GM19351 (cell line): Measurements from ENCODE around the gene PRAMEF4.
"Not testable (repeated sequence)": the region's sequence is repeated elsewhere in the genome, so short reads cannot be mapped to it uniquely, and the experiment has no call there.

Experiments used
- ATAC-seq: cut with Tn5 transposase; IDR thresholded peaks from one replicate; pipeline ENCODE4 v1.9.1; 2021; ENCODE audit warnings: mild to moderate bottlenecking, moderate library complexity; ENCODE audit not compliant: unreplicated experiment

Gene PRAMEF4

DNA sequence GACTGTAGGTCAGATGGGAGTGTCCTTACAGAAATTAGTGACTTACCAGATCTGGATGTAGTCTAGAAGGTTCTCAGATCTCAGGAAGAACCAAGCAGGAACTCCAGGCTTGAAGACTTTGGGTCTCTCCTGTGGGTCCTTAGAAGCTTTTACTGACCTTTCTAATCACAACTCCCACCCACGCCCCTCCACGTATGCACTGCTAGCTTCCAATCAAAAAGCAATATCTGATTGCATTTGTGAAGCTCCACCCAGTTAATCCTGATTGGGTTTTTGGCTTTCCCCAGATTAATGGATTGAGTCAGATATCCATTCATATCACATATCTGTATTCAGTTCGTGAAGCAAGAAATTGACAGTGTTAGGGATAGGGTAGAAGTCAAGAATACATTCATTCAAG, at the start of gene PRAMEF4:
Gene PRAMEF4 (minus strand): TSS at position 101 of the 400 bp plus-strand sequence. CDS start 2,807 bp downstream, outside the sequence.
- ATAC-seq = not testable (repeated sequence)

DNA sequence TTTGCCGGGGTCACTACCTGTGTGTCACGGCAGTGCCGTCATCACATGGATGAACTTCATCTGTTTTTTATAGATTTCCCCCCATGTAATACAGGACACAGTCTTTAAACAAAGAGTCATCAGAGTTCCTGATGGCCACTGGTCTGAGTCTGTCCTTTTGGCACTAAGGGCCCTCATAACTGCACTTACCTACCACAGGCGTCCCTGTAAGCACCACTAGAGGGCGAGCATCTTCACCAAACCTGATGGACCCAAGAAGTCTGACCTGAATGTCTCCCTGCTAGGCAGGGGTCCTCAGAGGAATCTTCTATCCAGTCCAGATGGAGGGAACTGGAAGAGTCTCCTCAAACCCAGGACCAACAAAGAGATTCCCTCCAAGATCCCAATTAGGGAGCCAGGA, 38.4 kb upstream of the PRAMEF4 start:
- ATAC-seq = not testable (repeated sequence)

DNA sequence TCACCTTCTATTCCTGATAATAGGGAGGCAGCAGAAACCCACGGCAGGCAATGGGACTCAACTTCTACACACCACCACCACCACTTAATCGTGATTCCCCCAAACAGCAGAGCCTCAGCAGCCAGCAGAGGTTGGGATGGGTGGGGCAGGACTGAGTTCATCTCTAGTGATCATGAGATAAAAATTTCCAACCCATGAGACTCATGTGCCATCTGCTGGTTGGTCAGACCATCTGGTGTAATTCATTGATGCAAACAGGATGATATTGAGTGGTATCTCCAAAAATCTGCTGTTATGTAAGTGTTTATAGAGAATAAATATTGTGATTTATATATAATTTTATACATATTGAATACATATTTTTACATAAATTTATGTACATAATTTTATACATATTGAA, 35.7 kb upstream of the PRAMEF4 start:
- ATAC-seq = not testable (repeated sequence)

DNA sequence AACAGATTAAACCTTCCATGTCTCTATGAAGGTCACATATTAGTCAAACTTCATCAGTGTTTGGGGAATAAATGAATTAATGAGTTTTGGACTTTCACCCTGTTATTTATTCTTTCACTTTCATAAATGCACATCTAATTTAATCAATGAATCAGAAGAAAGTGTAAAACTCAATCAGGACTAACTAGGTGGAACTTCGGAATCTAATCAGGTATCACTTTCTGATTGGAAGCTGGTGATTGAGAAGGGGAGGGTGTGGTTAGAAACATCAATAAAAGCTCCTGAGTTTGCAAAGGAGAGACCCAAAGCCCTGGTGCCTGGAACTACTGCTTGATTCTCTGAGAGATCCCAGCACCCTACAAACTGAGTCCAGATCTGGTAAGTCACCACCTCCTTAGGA, 30.3 kb upstream of the PRAMEF4 start, which contains the start of gene PRAMEF7:
Gene PRAMEF7 (plus strand): TSS at position 301 of the 400 bp plus-strand sequence. CDS start 1,083 bp downstream, outside the sequence.
- ATAC-seq = not testable (repeated sequence)

DNA sequence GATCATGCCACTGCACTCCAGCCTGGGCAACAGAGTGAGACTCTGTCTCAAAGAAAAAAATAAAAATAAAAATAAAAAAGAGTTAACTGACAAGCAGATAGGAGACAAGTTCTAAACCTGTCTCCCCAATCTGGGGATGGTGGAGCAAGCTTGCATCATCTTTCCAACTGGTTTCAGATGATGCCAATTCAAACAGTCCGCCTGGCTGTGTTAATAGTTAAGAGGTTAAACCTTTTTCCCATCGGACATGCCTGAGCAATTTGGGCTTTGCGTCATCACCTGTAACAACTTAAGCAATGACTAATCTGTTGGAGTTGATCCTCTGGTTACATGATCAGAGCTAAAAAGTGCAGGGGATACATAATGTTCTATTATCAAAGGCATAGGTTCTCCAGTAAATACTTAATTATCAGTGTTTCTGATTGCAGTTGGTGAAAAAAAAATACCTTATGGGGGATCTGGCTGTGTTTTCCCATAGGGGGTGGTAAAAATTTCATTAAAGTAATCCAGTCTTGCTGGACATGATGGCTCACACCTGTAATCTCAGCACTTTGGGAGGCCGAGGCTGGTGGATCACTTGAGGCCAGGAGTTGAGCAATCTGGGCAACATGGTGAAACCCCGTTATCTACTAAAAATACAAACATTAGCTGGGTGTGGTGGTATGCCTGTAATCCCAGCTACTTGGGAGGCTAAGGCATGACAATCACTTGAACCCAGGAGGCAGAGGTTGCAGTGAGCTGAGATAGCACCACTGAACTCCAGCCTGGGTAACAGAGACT, 18.0 kb upstream of the PRAMEF4 start:
- ATAC-seq = not testable (repeated sequence)

DNA sequence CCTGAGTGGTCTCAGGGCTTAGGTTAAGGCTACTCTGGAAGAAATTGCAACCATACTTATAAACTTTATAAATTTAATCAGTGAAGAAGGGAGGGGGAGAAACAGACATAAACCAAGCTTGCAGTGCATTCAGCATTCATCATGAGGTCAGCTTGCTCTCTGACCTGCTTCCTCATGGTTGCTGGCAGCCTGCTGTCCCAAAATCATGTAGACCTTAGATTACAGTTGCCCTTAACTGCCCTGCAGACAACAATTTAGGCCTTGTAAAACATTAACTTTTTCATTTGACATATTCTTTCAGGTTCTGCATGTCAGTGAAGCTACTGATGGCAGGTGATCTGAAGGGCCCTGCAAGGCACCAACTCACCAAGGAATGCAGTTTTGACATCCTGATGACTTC, 13.2 kb upstream of the PRAMEF4 start:
- not testable (repeated sequence) for ATAC-seq

GRCh38 chr1:12898170-12898569, 12.2 kb upstream of the PRAMEF4 start, which contains the start of gene PRAMEF10:
TSS of gene PRAMEF10 (minus strand) at chr1:12898270. CDS start at chr1:12895847, 2,423 bp downstream.
- ATAC-seq = not testable (repeated sequence)

GRCh38 chr1:12878453-12878852, 7.5 kb downstream of the PRAMEF4 start:
- ATAC-seq = not testable (repeated sequence)

DNA sequence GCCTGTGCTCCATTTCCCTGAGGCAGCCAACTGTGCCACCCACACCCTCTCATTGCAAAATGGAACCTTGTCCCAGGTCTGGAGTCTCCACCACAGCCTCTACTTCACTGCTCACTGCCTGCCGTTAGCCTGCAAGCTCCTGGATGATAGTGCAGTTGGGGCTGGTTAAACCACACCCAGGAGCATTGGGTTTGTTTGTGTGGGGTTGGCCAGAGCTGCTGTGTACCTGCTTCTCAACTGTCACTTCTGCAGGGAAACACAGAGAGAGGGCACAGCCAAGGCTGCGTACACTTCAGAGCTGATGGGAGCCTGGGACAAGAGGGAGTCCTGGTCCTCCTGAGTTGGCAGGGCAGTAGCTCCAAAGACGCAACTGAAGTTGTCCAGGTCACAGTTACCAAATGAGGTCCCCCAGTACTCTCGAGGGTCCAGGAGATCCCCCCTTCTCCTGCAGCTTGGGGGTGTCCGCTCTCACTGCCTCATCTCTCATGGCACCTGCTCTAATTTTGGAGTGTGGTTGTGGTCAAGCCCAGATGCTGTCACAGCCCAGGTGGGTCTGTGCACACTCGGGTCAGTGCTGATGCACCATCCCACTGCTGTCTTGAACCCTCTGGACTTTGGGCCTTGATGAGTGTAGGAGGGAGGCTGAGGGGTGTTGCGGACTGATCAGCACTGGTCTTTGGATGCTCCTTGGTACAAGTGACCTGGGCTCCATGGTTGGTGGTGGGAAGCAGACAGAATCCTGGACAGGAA, 22.7 kb downstream of the PRAMEF4 start:
- not testable (repeated sequence) for ATAC-seq

DNA sequence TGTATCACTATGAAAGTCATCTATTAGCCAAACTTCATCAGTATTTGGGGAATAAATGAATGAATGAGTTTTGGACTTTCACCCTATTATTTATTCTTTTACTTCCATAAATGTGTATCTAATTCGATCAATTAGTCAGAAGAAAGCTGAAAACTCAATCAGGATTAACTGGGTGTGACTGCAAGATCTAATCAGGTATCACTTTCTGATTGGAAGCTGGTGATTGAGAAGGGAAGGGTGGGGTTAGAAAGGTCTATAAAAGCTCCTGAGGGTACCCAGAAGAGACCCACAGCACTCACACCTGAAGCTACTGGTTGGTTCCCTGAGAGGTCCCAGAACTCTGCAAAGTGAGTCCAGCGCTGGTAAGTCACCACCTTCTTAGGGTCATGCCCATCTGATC, 29.2 kb downstream of the PRAMEF4 start, which contains the start of gene PRAMEF2:
Gene PRAMEF2 (plus strand): TSS at position 301 of the 400 bp plus-strand sequence. CDS start 1,924 bp downstream, outside the sequence.
- ATAC-seq = not testable (repeated sequence)

DNA sequence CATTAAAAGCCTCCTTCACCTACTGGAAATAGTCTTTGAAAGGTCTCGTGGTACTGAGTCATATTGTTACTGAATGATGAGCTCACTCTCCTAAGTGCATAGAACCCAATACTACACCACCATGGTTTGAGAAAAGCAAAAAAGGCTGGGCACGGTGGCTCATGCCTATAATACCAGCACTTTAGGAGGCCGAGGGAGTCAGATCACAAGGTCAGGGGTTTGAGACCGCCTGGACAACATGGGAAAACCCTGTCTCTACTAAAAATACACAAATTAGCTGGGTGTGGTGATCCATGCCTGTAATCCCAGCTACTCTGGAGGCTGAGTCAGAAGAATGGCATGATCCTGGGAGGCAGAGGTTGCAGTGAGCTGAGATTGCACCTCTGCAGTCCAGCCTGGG, 34.2 kb downstream of the PRAMEF4 start:
- no peak for ATAC-seq

- ATAC-seq = not testable (repeated sequence)
These were observed 37.4 kb downstream of the PRAMEF4 start, which contains the start of gene HNRNPCL1 for GRCh38 chr1:12848620-12849019. TSS of gene HNRNPCL1 (minus strand) at chr1:12848720. CDS start at chr1:12848289, 431 bp downstream.

DNA sequence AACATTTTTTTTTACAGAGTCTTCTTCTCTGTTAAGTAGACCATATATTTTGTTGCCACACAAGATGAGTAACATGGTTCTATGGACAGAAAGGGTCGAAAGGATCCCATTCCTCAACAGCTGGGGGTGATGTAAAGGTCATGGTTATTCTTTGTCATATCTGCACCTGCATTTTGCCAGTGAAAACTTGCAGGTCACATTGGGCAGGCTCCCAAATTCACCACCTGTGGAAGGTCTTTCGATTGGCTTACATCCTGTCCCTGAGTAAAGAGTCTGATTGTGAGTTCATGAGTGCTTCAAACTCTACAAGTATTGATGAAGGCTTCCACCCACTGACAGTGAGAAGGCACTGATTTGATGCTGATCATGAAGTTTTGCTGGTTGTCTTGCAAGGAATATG, 52.8 kb downstream of the PRAMEF4 start:
- ATAC-seq = not testable (repeated sequence)

DNA sequence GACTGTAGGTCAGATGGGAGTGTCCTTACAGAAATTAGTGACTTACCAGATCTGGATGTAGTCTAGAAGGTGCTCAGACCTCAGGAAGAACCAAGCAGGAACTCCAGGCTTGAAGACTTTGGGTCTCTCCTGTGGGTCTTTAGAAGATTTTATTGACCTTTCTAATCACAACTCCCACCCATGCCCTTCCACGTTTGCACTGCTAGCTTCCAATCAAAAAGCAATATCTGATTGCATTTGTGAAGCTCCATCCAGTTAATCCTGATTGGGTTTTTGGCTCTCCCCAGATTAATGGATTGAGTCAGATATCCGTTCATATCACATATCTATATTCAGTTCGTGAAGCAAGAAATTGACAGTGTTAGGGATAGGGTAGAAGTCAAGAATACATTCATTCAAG, 54.7 kb downstream of the PRAMEF4 start, which contains the start of gene PRAMEF11:
Gene PRAMEF11 (minus strand): TSS at position 101 of the 400 bp plus-strand sequence. CDS start 2,621 bp downstream, outside the sequence.
- not testable (repeated sequence) for ATAC-seq
